ENCODE data around the gene AP3S1.

- no peak for TF ChIP-seq CTCF (IDR thresholded peaks at IDR 0.05)
- TF ChIP-seq POLR2A (IDR thresholded peaks at IDR 0.05) = no peak
Observed at GRCh38 chr5:115815693-115816225, 26.0 kb upstream of the AP3S1 start.
